ENCODE results near the gene ZC3H10. TPM values are rescaled to one million over a fixed set of nuclear protein-coding genes. Genes with fewer than 3 reads are reported as not detected.
A peak's percentile ranks its signal among the peaks of the same experiment; 100 is the strongest.
"Not testable (repeated sequence)": the region's sequence is repeated elsewhere in the genome, so short reads cannot be mapped to it uniquely, and the experiment has no call there.

ZC3H10 gene
- total and polyA plus RNA-seq, 4 donors = 1.3 to 5.2 (median 1.9) TPM

GRCh38 chr12:56115329-56115728 is 2.7 kb upstream of the ZC3H10 start:
- WGBS = 49% methylated on average over 10 of the region's 10 CpGs
- H3K27ac ChIP-seq (ENCODE audit: low read depth in 1 of 2, low read length in 2 of 2) = peak overlapping the region; percentile 93 to 96
- DNase-seq (ENCODE audit: low spot score) = no peak
- peak overlapping the region; percentile 69 to 98 for H3K9ac ChIP-seq (ENCODE audit: low read depth in 1 of 2, low read length in 2 of 2)
- H3K4me1 ChIP-seq (ENCODE audit: control insufficient read depth in 4 of 4, insufficient read depth in 4 of 4, low read length in 3 of 4) = peaks cover 13 to 28% (median 19%) of the 10 kb centered on the region in 4 donors
- H3K36me3 ChIP-seq (ENCODE audit: control insufficient read depth in 4 of 4, insufficient read depth in 3 of 4, low read depth in 1 of 4, low read length in 3 of 4) = peaks cover 6 to 30% (median 23%) of the 10 kb centered on the region in 4 donors
- H3K27me3 ChIP-seq (ENCODE audit: control insufficient read depth in 4 of 4, insufficient read depth in 4 of 4, low read length in 3 of 4) = no peaks in the 10 kb centered on the region
- H3K4me3 ChIP-seq (ENCODE audit: low read depth in 1 of 3, low read length in 3 of 3) = peak overlapping the region in 2 of 3 donors; percentile 49 to 97
- no peaks in the 10 kb centered on the region for H3K9me3 ChIP-seq (ENCODE audit: control insufficient read depth in 4 of 4, low read length in 3 of 4)
- TF ChIP-seq JUND (IDR thresholded peaks at IDR 0.05) (no peak), NR2F2 (IDR thresholded peaks at IDR 0.05) (no peak)

GRCh38 chr12:56116267-56117081 is 1.6 kb upstream of the ZC3H10 start, which contains the start of gene RPL41:
RPL41 (plus strand) TSS chr12:56116633.
- Histone ChIP-seq H3K9ac (ENCODE audit: low read depth in 1 of 2, low read length in 2 of 2) (peak within 1 kb of the TSS; percentile 69 to 98), H3K4me3 (ENCODE audit: low read depth in 1 of 3, low read length in 3 of 3) (peak within 1 kb of the TSS; percentile 49 to 97 (median 95)), H3K4me1 (ENCODE audit: control insufficient read depth in 4 of 4, insufficient read depth in 4 of 4, low read length in 3 of 4) (peaks cover 22 to 40% (median 30%) of the 10 kb centered on the region in 4 donors), H3K27me3 (ENCODE audit: control insufficient read depth in 4 of 4, insufficient read depth in 4 of 4, low read length in 3 of 4) (no peaks in the 10 kb centered on the region), H3K9me3 (ENCODE audit: control insufficient read depth in 4 of 4, low read length in 3 of 4) (no peaks in the 10 kb centered on the region), H3K27ac (ENCODE audit: low read depth in 1 of 2, low read length in 2 of 2) (peak within 1 kb of the TSS; percentile 93 to 96), H3K36me3 (ENCODE audit: control insufficient read depth in 4 of 4, insufficient read depth in 3 of 4, low read depth in 1 of 4, low read length in 3 of 4) (peaks cover 3 to 19% (median 11%) of the 10 kb centered on the region in 4 donors)
- TF ChIP-seq HNF4G (IDR thresholded peaks at IDR 0.05) = no peak
- TF ChIP-seq MAX (IDR thresholded peaks at IDR 0.05) = peak; percentile 49
- no peak for TF ChIP-seq FOXA2 (IDR thresholded peaks at IDR 0.05)
- peak; percentile 21 to 49 for TF ChIP-seq EGR1 (IDR thresholded peaks at IDR 0.05; ENCODE audit: low read depth in 2 of 2)
- TF ChIP-seq REST (IDR thresholded peaks at IDR 0.05) = peak; percentile 95
- TF ChIP-seq ATF3 (IDR thresholded peaks at IDR 0.05) = peak; percentile 66
- peak; percentile 69 for TF ChIP-seq SP1 (IDR thresholded peaks at IDR 0.05)
- TF ChIP-seq RAD21 (IDR thresholded peaks at IDR 0.05) = peak in 1 of 2 donors; percentile 33
- TF ChIP-seq CTCF (IDR thresholded peaks at IDR 0.05; ENCODE audit: low read depth, low read length, missing input control) = no peak
- peak; percentile 4 to 35 for TF ChIP-seq RXRA (IDR thresholded peaks at IDR 0.05)
- peak; percentile 60 for TF ChIP-seq NR2F2 (IDR thresholded peaks at IDR 0.05)
- TF ChIP-seq TAF1 (conservative IDR thresholded peaks at IDR 0.05) = peak; percentile 92
- peak; percentile 41 to 55 for TF ChIP-seq JUND (IDR thresholded peaks at IDR 0.05)
- peak; percentile 98 for TF ChIP-seq YY1 (IDR thresholded peaks at IDR 0.05)
- TF ChIP-seq FOXA1 (IDR thresholded peaks at IDR 0.05) = peak; percentile 28
- TF ChIP-seq GABPA (IDR thresholded peaks at IDR 0.05 in 1 of 2, conservative IDR thresholded peaks at IDR 0.05 in 1 of 2) = peak; percentile 96
- TF ChIP-seq HNF4A (conservative IDR thresholded peaks at IDR 0.05) = peak; percentile 52 to 61
- peak; percentile 49 for TF ChIP-seq ZBTB33 (IDR thresholded peaks at IDR 0.05)
- peak; percentile 98 for DNase-seq (ENCODE audit: low spot score)
- under 1% methylated on average over 34 of the region's 34 CpGs for WGBS

- peak overlapping the region; percentile 93 to 96 for H3K27ac ChIP-seq (ENCODE audit: low read depth in 1 of 2, low read length in 2 of 2)
- peaks cover 0 to 13% (median 6%) of the 10 kb centered on the region in 4 donors for H3K36me3 ChIP-seq (ENCODE audit: control insufficient read depth in 4 of 4, insufficient read depth in 3 of 4, low read depth in 1 of 4, low read length in 3 of 4)
- H3K4me3 ChIP-seq (ENCODE audit: low read depth in 1 of 3, low read length in 3 of 3) = peak overlapping the region; percentile 49 to 97 (median 95)
- peak overlapping the region; percentile 69 to 98 for H3K9ac ChIP-seq (ENCODE audit: low read depth in 1 of 2, low read length in 2 of 2)
- WGBS = 3% methylated on average over 12 of the region's 16 CpGs
- not testable (repeated sequence) for H3K9me3 ChIP-seq (ENCODE audit: control insufficient read depth in 4 of 4, low read length in 3 of 4); H3K27me3 ChIP-seq (ENCODE audit: control insufficient read depth in 4 of 4, insufficient read depth in 4 of 4, low read length in 3 of 4); DNase-seq (ENCODE audit: low spot score)
- peaks cover 29 to 47% (median 37%) of the 10 kb centered on the region in 4 donors for H3K4me1 ChIP-seq (ENCODE audit: control insufficient read depth in 4 of 4, insufficient read depth in 4 of 4, low read length in 3 of 4)
These were observed 872 bp upstream of the ZC3H10 start for GRCh38 chr12:56117082-56117706.

Measured in liver (tissue), 9 donors.